Fibroblast of skin of back (primary cell): ENCODE measurements around the gene SASH3.

Experiments
- DNase-seq: peaks from one replicate; pipeline ENCODE4 v3.0.0-alpha.2; 2013

Gene SASH3

GRCh38 chrX:129785160-129785947 lies 5.6 kb downstream of the SASH3 start:
- DNase-seq: no peak

GRCh38 chrX:129786210-129786651 lies 6.5 kb downstream of the SASH3 start:
- no peak for DNase-seq

- DNase-seq: no peak
Measured at GRCh38 chrX:129787336-129788055, 7.7 kb downstream of the SASH3 start.

GRCh38 chrX:129788527-129788926 lies 8.8 kb downstream of the SASH3 start:
- no peak for DNase-seq

- no peak for DNase-seq
Measured at GRCh38 chrX:129790146-129790545, 10.4 kb downstream of the SASH3 start.

- no peak for DNase-seq
Measured at GRCh38 chrX:129790808-129791207, 11.1 kb downstream of the SASH3 start.

- DNase-seq: no peak
Measured at GRCh38 chrX:129791336-129791735, 11.6 kb downstream of the SASH3 start.

GRCh38 chrX:129791961-129792570 lies 12.3 kb downstream of the SASH3 start:
- no peak for DNase-seq

GRCh38 chrX:129792586-129793291 lies 13.0 kb downstream of the SASH3 start:
- DNase-seq: no peak

- no peak for DNase-seq
Measured at GRCh38 chrX:129793604-129794191, 13.9 kb downstream of the SASH3 start.

- DNase-seq: no peak
Measured at GRCh38 chrX:129795584-129795983, 15.8 kb downstream of the SASH3 start.

GRCh38 chrX:129797251-129797906 lies 17.6 kb downstream of the SASH3 start:
- DNase-seq: no peak

- DNase-seq: no peak
Measured at GRCh38 chrX:129798456-129798855, 18.7 kb downstream of the SASH3 start.

GRCh38 chrX:129798888-129799287 lies 19.1 kb downstream of the SASH3 start:
- DNase-seq: no peak

GRCh38 chrX:129800186-129800585 lies 20.4 kb downstream of the SASH3 start:
- DNase-seq: no peak

GRCh38 chrX:129802863-129803262 lies 23.1 kb downstream of the SASH3 start:
- DNase-seq: no peak

- DNase-seq: no peak
Measured at GRCh38 chrX:129804806-129805205, 25.1 kb downstream of the SASH3 start.

- DNase-seq: no peak
Measured at GRCh38 chrX:129808158-129808828, 28.5 kb downstream of the SASH3 start.

GRCh38 chrX:129808829-129809796 lies 29.4 kb downstream of the SASH3 start:
- DNase-seq: peak; percentile 0
